ENCODE results near the gene TEC. TPM values are rescaled to one million over a fixed set of nuclear protein-coding genes. Genes with fewer than 3 reads are reported as not detected.
A peak's percentile ranks its signal among the peaks of the same experiment; 100 is the strongest.

TEC gene
- total and polyA plus RNA-seq, 9 of the 15 experiments (the other 6 are each of a cell fraction or from before 2014, with no cell fraction given), result 5.3 to 14.7 (median 8.8) TPM

- no peak overlapping the region for H3K27ac ChIP-seq (ENCODE audit: extremely low read depth, low read depth, low read length)
- H3K4me1 ChIP-seq (replicated peaks in 1 of 2; ENCODE audit: control insufficient read depth in 2 of 2, insufficient read depth in 2 of 2, low read length in 2 of 2), result peaks cover 6 to 38% of the 10 kb centered on the region in 2 experiments; a peak in 4 of 5 replicates
- no peak overlapping the region for H3K9ac ChIP-seq (ENCODE audit: insufficient read depth in 1 of 2, low read depth in 2 of 2, low read length in 2 of 2)
- DNase-seq (ENCODE audit: extremely low read depth in 1 of 4, low spot score in 3 of 4) (no peak), FAIRE-seq (no peak), ATAC-seq (no peak)
- H3K9me3 ChIP-seq (replicated peaks; ENCODE audit: control insufficient read depth, insufficient read depth, low read depth, low read length), result no peaks in the 10 kb centered on the region
- H4K20me1 ChIP-seq (replicated peaks; ENCODE audit: control insufficient read depth, insufficient read depth, low read length), result no peaks in the 10 kb centered on the region
- H3K9me1 ChIP-seq (ENCODE audit: control insufficient read depth, insufficient read depth, low read length), result no peaks in the 10 kb centered on the region
- no TSS peak for BruUV-seq (replicated peaks)
- H2AFZ ChIP-seq (ENCODE audit: low read depth, low read length), result no peak overlapping the region
- ChIA-PET CTCF (ENCODE audit: low intra/inter-chr PET ratio) (interaction anchor here (0.6 to 2.4 kb wide), 3 partner anchors 148 to 421 kb away, joined by 3 to 17 read pairs (median 3); no protein-coding TSS in a partner anchor), POLR2A (interaction anchor here (1.0 kb wide), 1 partner anchor 419 kb away, joined by 4 read pairs; no protein-coding TSS in a partner anchor)
- H3K27me3 ChIP-seq (ENCODE audit: control insufficient read depth in 2 of 2, insufficient read depth in 2 of 2, low read length in 2 of 2), result no peaks in the 10 kb centered on the region
- 30% methylated on average over 3 of the region's 3 CpGs for WGBS (ENCODE audit: insufficient coverage, low coverage, missing lambda C conversion rate)
- no peak overlapping the region for H3K4me2 ChIP-seq (ENCODE audit: insufficient read depth, low read length)
- no peaks in the 10 kb centered on the region for H3K36me3 ChIP-seq (ENCODE audit: control insufficient read depth, insufficient read depth, low read length)
- TF ChIP-seq FOXM1 (IDR thresholded peaks at IDR 0.05; ENCODE audit: low read depth), result no peak
- no peak for TF ChIP-seq FOXM1 (CRISPR knock-in tag; IDR thresholded peaks at IDR 0.05; ENCODE audit: low read depth)
- TF ChIP-seq ZBTB11 (CRISPR knock-in tag; IDR thresholded peaks at IDR 0.05), result peak in 1 of 3 experiments; percentile 9; a peak in 1 of 6 replicates
- TF ChIP-seq ZNF589 (CRISPR knock-in tag; IDR thresholded peaks at IDR 0.05; ENCODE audit: low read depth), result 0 out of 2 replicates have a peak, but pooled peaks have one; percentile 31
- no peaks in the 10 kb centered on the region for H3K79me2 ChIP-seq (ENCODE audit: control insufficient read depth, insufficient read depth, low read length)
- in situ Hi-C loops (cut with MboI) (loop anchor here (5.0 kb wide), 1 partner anchor 415 kb away; no protein-coding TSS in a partner anchor), intact Hi-C loops (cut with micrococcal nuclease) (loop anchor here (1.0 to 10.0 kb wide), 6 partner anchors 148 to 835 kb away; partner anchors contain the start of gene SLC10A4)
- H3K4me3 ChIP-seq, result no peak overlapping the region
Measured at GRCh38 chr4:48127231-48127630, 142.4 kb downstream of the TEC start.

Measured in K562 (cell line).